Hypothalamus (tissue), 51 donors: ENCODE measurements around the gene ATP4A.
"Not testable (repeated sequence)": the region's sequence is repeated elsewhere in the genome, so short reads cannot be mapped to it uniquely, and the experiment has no call there.

Source experiments
- DNase-seq, 51 donors: peaks; one replicate each; lab custom pipeline; 2025; lab: John Stamatoyannopoulos, UW

ATP4A gene

DNA sequence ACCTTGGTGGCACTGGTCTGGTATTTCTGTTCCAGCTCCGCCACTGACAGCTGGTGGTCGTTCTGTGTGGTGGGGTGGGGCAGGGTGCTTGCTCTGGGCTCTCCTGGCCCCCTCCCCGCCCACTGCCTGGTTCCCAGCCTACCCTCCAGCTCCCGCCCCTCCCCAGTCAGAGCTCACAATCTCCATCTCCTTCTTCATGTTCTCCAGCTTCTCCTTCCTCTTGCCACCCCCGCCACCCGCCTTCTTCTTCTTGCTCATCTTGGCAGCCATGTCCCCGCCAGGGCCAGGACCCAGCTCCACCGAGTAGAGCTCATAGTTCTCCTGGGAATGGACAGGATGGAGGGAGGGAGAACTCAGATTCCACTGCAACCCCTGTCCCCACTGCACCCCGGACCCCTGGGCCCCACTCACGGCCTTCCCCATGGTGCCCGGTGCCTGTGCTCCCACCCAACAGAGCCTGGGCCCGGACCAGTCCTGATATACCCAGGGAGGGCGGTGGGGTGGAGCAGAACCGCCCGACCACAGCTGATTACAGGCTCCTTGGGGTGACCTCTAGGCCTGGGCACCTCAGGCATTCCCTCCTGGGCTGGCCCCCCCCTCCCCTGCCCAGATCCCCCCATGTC lies at the start of gene ATP4A:
ATP4A (minus strand) TSS at position 452 of the 623 bp plus-strand sequence; CDS start at position 423, 29 bp downstream.
- no peak for DNase-seq

DNA sequence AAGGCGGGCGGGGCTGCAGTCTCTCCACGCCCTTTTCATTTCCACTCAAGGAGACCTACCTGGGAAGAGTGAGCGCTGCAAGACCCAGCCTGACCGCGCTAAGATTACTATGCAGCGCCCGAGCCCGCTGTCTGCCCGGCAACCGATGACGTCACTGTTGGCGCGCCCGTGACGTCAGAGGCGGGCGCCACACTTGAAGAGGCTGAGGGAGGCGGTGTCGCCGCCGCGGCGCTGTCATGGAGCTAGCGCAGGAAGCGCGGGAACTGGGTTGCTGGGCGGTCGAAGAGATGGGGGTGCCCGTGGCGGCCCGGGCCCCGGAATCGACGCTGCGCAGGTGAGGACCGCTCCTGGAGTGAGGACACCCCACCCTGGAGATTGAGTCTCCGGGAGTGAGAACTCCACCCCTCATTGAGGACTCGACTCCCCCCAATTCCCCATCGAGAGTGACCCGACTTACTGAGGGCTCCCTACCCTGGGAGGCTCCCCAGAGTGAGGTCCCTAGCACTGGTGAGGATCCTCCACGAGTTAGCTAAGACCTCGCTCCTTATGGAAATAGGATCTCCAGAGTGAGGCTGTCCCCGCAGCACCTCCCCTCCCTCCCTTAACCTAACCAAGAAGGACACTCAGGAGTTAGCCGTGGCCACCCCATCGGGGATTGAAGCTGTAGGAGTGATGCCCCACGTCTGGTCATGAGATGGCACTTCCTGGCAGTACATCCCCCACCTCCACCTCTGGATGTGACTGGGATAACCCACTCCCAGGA lies 49.3 kb upstream of the ATP4A start, which contains the start of gene HAUS5:
HAUS5 (plus strand) TSS at position 177 of the 763 bp plus-strand sequence; CDS start at position 237, 60 bp downstream.
- DNase-seq = peak; percentile 34 to 93 (median 84)

DNA sequence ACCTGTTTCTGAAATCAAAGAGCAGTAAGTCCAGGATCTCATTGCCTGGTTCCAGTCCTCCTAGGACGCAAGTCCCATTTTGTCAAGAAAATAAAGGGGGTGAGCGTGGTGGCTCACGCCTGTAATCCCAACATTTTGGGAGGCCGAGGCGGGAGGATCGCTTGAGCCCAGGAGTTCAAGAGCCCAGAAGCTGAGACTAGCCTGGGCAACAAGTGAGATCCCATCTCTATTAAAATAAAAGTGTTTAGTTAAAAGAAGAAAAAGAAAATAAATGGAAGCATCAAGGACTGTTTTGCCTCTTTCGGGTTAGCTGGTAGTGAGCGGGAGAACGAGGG lies 48.7 kb upstream of the ATP4A start:
- no peak for DNase-seq

DNA sequence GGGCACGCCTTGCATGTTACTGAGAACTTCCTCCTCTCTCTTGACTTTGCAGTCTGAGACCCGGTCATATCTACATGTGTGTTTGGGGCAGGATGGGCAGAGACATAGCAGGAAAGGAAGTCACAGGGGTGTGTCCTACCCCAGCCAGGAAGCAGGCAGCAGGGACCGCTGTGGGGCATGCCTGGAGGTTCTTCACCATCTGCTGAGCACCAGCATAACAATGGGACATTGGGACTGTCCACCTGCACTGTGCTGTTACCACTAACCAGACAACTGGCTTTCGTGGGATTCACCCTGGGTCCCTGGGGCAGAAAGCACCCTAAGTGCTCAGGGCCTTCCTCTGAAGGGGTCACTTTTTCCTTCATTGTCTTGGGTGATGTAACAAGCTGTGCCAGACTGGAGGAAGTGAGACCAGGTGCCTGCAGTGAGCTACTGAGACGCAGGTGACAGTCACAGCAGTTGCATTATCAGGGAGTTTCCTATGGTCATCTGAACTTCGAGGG lies 46.4 kb upstream of the ATP4A start:
- no peak for DNase-seq

DNA sequence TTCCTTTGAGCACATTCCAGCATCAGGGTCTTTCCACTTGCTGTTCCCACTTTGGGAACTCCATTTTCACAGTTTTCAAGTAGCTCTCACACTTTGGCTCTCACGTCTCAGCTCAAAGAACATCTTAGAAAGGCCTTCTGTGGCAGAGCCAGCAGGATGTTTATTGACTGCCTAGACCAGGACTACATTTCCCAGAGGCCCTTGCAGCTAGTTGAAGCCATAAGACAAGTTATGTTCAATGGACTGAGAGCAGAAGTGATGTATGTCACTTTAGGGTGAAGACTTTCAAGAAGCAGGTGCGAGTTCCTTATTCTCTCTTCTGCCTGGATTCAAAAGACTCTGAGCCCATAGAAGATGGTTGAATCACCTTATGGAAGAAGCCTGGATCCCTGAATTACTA lies 44.8 kb upstream of the ATP4A start:
- no peak for DNase-seq

DNA sequence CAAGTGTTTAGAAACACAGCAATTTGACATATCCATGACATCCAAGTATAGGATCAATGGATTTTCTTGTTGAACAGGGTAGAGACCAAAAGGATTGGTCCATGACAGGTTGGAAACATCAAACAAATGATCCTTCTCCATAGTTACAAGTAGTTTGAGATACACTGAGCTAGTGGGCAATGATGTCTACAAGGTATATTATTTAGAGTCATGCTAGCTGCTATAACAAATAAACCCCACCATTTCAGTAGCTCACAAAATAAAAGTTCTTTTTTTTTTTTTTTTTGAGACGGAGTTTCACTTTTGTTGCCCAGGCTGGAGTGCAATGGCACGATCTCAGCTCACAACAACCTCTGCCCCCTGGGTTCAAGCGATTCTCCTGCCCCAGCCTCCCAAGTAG lies 44.2 kb upstream of the ATP4A start:
- DNase-seq = no peak

DNA sequence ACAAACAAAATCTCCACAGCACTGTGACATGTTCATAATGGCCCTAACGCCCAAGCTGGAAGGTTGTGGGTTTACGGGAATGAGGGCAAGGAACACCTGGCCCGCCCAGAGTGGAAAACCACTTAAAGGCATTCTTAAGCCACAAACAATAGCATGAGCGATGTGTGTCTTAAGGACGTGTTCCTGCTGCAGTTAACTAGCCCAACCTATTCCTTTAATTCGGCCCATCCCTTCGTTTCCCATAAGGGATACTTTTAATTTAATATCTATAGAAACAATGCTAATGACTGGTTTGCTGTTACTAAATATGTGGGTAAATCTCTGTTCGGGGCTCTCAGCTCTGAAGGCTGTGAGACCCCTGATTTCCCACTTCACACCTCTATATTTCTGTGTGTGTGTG lies 43.7 kb upstream of the ATP4A start:
- not testable (repeated sequence) for DNase-seq

DNA sequence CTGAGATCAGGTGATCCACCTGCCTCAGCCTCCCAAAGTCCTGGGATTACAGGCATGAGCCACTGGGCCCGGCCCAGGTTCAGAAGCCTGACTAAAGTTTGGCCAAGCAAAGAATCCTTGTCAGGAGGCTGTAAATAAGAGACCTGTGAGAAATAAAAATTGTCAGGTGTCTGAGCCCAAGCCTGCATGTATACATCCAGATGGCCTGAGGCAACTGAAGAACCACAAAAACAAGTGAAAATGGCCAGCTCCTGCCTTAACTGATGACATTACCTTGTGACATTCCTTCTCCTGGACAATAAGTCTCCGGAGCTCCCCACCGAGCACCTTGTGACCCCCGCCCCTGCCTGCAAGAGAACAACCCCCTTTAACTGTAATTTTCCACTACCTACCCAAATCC lies 41.0 kb upstream of the ATP4A start:
- DNase-seq = not testable (repeated sequence)

DNA sequence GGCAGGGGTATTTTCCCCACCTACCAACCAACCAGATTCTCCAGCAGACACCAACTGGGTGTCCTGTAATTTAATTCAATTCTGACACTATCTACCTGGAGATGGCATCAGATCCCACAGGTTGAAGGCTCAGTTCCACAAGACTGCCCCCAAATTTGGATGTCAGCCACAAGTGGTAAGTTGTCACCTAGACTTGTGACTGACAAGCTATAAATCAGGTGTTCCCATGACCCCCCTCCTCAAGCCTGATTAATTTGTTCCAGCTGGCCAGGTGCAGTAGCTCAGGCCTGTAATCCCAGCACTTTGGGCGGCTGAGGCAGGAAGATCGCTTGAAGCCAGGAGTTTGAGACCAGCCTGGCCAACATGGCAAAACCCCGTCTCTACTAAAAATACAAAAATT lies 38.5 kb upstream of the ATP4A start:
- no peak for DNase-seq

DNA sequence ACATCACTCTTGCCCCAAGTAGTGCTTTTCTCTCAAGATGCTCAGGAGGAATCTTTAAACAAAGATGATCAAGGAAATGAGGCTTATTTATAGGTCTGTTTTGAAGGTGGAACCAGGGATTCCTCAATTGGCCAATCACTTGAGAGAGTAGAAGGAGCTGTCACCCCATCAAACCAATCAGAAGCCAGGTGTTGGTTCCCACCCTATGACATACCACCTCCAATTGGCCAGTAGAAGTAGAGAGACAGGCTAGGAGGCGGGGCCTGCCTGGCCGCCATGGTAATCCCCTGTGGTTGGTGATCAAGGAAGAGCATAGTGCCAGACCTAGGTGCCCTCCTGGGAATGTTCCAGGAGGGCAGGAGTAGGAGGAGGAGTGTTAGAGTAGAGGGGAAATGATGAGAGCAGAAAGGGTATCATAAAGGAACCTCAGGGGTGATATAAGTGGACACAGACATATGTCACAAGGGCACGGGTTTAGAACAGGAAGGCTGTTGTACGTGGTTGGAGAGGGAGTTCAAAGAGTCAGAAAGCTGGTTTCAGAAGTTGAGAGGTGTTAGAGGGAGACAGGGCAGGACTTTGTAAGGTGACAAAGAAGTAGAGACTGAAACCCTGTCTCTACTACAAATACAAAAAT lies 33.0 kb upstream of the ATP4A start:
- DNase-seq = no peak

DNA sequence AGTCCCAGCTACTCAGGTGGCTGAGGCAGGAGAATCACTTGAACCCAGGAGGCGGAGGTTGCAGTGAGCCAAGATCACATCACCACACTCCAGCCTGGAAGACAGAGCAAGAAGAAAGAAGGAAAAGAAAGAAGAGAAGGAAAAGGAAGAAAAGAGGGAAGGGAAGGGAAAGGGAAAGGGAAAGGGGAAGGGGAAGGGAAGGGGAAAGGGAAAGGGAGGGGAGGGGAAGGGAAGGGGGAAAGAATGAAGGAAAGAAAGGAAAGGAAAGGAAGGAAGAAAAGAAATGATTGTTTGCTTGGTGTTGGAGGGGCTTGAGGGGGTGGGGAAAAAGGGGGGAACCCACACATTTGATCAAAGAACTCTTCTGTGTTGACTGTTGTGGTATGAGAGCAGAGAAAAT lies 32.5 kb upstream of the ATP4A start:
- no peak for DNase-seq

DNA sequence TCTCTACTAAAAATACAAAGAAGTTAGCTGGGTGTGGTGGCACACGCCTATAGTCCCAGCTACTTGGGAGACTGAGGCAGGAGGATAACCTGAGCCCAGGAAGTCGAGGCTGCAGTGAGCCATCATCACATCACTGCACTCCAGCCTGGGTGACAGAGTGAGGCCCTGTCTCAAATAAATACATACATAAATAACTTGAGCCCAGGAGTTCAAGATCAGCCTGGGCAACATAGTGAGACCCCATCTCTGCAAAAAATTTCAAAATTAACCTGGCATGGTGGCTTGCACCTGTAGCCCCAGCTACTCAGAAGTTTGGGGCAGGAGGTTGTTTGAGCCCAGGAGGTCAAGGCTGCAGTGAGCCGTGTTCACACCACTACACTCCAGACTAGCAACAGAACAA lies 31.6 kb upstream of the ATP4A start:
- DNase-seq = not testable (repeated sequence)

DNA sequence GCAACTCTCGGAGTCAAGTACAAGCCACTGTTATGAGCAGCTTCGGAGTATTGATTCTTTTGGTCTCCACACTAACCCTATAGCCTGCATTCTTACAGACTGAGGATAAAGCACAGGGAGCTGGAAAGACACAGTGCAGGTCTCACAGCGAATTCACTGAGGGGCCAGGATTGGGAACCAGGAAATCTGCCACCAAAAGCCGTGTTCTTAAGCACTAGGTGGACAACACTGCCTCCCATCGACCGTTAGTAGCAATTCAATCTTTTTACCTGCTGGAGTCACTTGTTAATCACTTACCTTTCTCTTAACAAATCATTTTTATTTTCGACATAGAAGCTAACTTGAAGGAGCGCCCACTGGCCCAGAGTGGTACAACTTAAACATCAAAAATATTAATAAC lies 28.8 kb upstream of the ATP4A start:
- peak in 2 of 51 donors; percentile 0 to 2 for DNase-seq

DNA sequence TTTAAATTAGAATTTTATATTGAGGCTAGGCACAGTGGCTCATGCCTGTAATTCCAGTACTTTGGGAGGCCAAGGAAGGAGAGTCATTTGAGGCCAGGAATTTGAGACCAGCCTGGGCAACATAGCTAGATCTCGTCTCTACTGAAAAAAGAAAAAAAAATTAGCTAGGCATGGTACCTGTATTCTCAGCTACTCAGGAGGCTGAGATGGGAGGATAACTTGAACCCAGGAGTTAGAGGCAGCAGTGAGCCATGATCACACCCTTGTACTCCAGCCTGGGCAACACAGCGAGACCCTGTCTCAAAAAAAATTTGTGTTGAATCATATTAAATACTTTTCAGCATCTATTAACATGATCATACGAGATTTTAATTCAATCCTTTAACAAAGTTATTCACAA lies 27.4 kb upstream of the ATP4A start:
- no peak for DNase-seq

DNA sequence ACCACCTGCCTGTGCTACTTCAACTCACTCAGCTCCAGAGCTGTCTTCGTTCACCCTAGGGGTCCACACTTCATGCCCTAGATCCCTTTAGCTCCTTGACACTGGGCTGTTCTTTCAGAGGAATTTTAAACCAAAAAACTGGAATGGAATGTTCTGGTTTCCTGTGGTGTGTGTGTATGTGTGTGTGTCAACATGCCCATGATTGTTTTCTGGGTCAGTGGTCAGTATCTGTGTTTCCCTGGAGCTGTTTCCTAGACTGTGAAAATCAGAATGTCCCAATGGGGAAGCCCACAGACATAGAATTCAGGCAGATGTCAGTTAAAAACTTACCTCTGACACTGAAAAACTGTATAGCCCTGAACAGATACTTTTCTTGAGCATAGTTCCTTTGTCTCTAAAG lies 23.9 kb upstream of the ATP4A start:
- DNase-seq = no peak

DNA sequence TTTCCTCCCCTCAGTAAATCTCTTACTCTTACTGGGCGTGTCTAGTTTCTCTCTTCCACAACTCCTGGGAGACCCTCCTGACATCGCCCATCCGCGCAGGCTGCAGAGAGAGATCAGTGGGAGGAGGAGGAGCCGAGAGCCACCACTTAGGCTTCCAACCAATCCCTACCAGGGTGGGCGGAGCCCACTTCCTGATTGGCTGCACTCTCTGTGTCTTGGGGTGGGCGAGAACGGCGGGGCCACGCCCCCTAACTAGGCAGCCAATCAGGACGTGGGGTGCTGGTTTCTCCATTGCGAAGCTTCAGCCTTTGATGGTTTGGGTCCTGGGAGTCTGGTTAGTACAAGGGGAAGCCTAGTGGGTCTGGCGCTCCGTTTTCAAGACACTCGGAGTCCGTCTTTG lies 22.4 kb upstream of the ATP4A start, which contains the start of gene PMIS2:
PMIS2 (plus strand) TSS at position 326 of the 400 bp plus-strand sequence. CDS start 87 bp downstream, outside the sequence.
- DNase-seq = peak in 1 of 51 donors; percentile 23

DNA sequence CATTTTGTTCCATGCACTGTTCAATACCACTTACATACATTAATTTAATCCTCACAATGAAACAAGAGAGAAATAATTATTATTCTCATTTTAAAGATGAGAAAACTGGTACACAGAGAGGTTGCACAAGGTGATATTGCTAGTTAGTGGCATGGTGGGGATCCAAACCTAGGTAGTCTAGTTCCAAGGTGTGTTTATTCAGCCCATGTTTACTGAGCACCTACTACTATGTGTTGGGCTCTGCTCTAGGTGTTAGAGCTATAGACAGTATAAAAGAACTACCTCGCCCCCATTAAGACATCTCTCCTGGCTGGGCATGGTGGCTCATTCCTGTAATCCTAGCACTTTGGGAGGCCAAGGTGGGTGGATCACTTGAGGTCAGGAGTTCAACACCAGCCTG lies 19.3 kb upstream of the ATP4A start:
- DNase-seq = no peak

DNA sequence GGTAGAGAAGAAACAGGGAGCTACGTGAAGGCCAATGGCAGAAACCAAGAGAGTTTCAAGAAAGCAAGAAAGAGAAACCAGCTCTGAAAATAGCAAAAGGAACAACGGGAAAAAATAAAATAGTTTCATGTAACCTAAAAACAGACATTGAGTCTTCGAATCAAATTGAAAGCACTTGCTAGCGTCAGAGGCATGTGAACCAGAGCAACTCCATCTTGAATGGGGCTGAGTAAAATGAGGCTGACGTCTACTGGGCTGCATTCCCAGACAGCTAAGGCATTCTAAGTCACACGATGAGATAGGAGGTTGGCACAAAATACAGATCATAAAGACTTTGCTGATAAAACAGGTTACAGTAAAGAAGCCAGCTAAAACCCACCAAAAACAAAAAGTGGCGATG lies 15.2 kb upstream of the ATP4A start:
- DNase-seq = no peak

DNA sequence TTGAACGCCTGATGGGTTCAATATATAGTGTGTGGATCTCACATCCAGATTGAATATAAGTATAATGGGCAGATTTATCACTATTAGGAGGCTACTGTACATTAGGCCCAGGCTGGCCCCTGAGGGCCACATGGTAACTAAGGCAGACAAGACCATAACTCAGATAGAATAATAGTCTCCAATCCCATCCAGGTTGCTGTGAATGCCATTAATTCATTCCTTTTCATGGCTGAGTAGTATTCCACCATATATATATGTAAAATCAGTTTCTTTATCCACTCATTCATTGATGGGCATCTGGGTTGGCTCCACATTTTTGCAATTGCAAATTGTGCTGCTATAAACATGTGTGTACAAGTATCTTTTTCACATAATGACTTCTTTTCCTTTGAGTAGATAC lies 14.5 kb upstream of the ATP4A start:
- DNase-seq = no peak

DNA sequence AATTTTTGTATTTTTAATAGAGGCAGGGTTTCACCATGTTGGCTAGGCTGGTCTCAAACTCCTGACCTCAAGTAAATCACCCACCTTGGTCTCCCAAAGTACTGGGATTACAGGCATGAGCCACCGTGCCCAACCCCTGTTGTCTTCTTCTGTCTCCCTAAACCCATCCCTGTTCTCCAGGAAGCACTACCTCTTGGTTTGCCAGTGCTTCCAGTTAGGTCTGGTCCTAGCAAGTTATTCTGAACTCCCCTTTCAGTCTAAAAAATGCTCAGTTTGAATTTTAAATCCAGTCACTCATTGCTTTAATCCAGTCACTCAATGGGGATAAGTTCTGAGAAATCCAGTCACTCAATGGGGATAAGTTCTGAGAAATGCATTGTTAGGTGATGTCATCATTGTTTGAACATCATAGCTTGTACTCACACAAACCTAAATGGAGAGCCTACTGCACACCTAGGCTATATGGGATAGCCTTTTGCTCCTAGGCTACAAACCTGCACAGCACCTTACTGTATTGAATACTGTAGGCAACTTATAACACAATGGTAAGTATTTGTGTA lies 8.0 kb upstream of the ATP4A start:
- DNase-seq = no peak

DNA sequence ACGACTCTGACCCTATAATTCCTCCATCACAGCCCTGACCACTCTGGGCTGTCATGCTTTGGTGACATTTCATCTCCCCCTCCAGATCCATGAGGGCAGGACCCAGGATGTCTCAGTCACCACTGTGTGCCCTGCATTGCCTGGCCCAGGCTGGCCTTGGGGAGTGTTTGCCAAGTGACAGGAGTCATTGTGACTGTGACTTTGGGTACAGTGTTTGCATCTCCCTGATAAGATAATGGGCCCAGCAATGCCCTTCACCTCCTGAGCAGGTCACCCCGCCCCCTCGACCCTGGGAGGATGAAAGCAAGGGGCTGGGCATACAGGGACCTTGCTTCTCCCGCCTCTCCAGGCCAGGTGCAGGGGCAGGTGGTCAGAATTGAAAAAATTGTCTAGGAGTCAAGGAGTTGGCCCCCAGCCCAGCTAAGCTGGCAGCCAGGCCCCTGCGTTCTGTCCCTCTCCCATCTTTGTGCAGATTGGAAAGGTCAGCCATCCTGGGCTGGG lies 5.9 kb upstream of the ATP4A start:
- no peak for DNase-seq
